PC-3 (cell line): ENCODE results near the gene NOD1. TPM values are rescaled to one million over a fixed set of nuclear protein-coding genes. Genes with fewer than 3 reads are reported as not detected.
A peak's percentile ranks its signal among the peaks of the same experiment; 100 is the strongest.

Source experiments
- ATAC-seq: fragments of 200-7000 bp; cut with Tn5 transposase; 2 replicates; pipeline ENCODE4 v1.9.1; 2020; ENCODE audit warnings: mild to moderate bottlenecking, moderate library complexity
- BruUV-seq: library from RNA; stranded (reverse); fragments of 400-500 nt; replicated peaks from 2 replicates; lab custom pipeline; 2021; lab: Mats Ljungman, UMichigan
- CTCF ChIA-PET: fragments of 300-600 bp; sonication (Branson Sonifier 250); formaldehyde crosslinking; loops from one replicate; lab custom pipeline; 2022; ENCODE audit warnings: antibody characterized with exemption; lab: Charles Lee
- POLR2A ChIA-PET: fragments of 300-600 bp; sonication (Branson Sonifier 250); formaldehyde crosslinking; loops from one replicate; lab custom pipeline; 2022; ENCODE audit warnings: antibody characterized with exemption; ENCODE audit not compliant: unreplicated experiment; lab: Charles Lee
- DNase-seq: peaks from one replicate; pipeline ENCODE4 v3.0.0-alpha.2; 2015
- H2AFZ ChIP-seq: fragments of 300-600 bp; sonication (generic); 2 replicates; pipeline ENCODE4 v1.6.0; 2016; ENCODE audit warnings: antibody characterized with exemption, low read length
- H3F3A ChIP-seq: fragments of 300-600 bp; sonication (generic); one replicate; pipeline ENCODE4 v1.6.0; 2017; ENCODE audit warnings: antibody characterized with exemption, low read length, control low read depth, mild to moderate bottlenecking; ENCODE audit not compliant: unreplicated experiment
- H3K27ac ChIP-seq: fragments of 300-600 bp; sonication (generic); 2 replicates; pipeline ENCODE4 v1.5.1; 2016; ENCODE audit warnings: mild to moderate bottlenecking, low read length
- H3K27me3 ChIP-seq: fragments of 300-600 bp; sonication (generic); 2 replicates; pipeline ENCODE4 v1.6.1; 2016; ENCODE audit warnings: low read length, mixed read lengths
- H3K36me3 ChIP-seq: fragments of 300-600 bp; sonication (generic); 2 replicates; pipeline ENCODE4 v1.6.1; 2016; ENCODE audit warnings: low read depth, mixed run types, low read length, mixed read lengths
- H3K4me1 ChIP-seq: fragments of 300-600 bp; sonication (generic); 2 replicates; pipeline ENCODE4 v1.5.1; 2016; ENCODE audit warnings: low read length; ENCODE audit not compliant: insufficient read depth
- H3K4me2 ChIP-seq: fragments of 300-600 bp; sonication (generic); 2 replicates; pipeline ENCODE4 v1.6.0; 2016; ENCODE audit warnings: low read length
- H3K4me3 ChIP-seq: fragments of 300-600 bp; sonication (generic); 2 replicates; pipeline ENCODE4 v1.5.1; 2016; ENCODE audit warnings: mild to moderate bottlenecking, low read length, mixed read lengths
- H3K79me2 ChIP-seq: fragments of 300-600 bp; sonication (generic); 2 replicates; pipeline ENCODE4 v1.6.1; 2017; ENCODE audit warnings: low read length, mixed read lengths
- H3K9ac ChIP-seq: fragments of 300-600 bp; sonication (generic); 2 replicates; pipeline ENCODE4 v1.6.0; 2016; ENCODE audit warnings: mild to moderate bottlenecking, low read length
- H3K9me2 ChIP-seq: fragments of 300-600 bp; sonication (generic); replicated peaks from 2 replicates; pipeline ENCODE4 v1.6.1; 2016; ENCODE audit warnings: mixed run types, low read length, mixed read lengths
- H3K9me3 ChIP-seq: fragments of 300-600 bp; sonication (generic); 2 replicates; pipeline ENCODE4 v1.6.1; 2016; ENCODE audit warnings: low read length, mixed read lengths
- H4K20me1 ChIP-seq: fragments of 300-600 bp; sonication (generic); 2 replicates; pipeline ENCODE4 v1.6.1; 2016; ENCODE audit warnings: low read length, mixed read lengths
- CTCF ChIP-seq: fragments of 300-600 bp; sonication (generic); conservative IDR thresholded peaks from 2 replicates; pipeline ENCODE4 v1.5.1; 2017; ENCODE audit warnings: antibody characterized with exemption, low read depth, mild to moderate bottlenecking, low read length
- EZH2 ChIP-seq: fragments of 300-600 bp; sonication (generic); IDR thresholded peaks from one replicate; pipeline ENCODE4 v1.6.1; 2017; ENCODE audit warnings: antibody characterized with exemption, mild to moderate bottlenecking, low read length; ENCODE audit not compliant: unreplicated experiment
- EZH2phosphoT487 ChIP-seq: fragments of 300-600 bp; sonication (generic); IDR thresholded peaks from 2 replicates; pipeline ENCODE4 v1.6.1; 2018; ENCODE audit warnings: mild to moderate bottlenecking, antibody characterized with exemption, low read length, borderline replicate concordance
- intact Hi-C: fragments of 100-400 bp; cut with micrococcal nuclease; formaldehyde crosslinking; loops from 2 replicates; pipeline ENCODE4 v1.9.0; 2023
- total RNA-seq: library from RNA; depleted of rRNA; stranded (reverse); fragments of >200 nt; gene quantifications from 2 replicates; pipeline ENCODE4 v1.2.3, GENCODE V29; 2014

NOD1 gene
- total RNA-seq, 1 experiment from 2014 or later, result 5.9 TPM

- ChIA-PET CTCF (no interaction called here), POLR2A (no interaction called here)
- no peak for DNase-seq
- no peaks in the 10 kb centered on the region for H3F3A ChIP-seq
- no peak for ATAC-seq
- H4K20me1 ChIP-seq, result no peaks in the 10 kb centered on the region
- no peak overlapping the region for H2AFZ ChIP-seq
- H3K79me2 ChIP-seq, result no peaks in the 10 kb centered on the region
- no peak overlapping the region for H3K9ac ChIP-seq
- H3K4me2 ChIP-seq, result no peak overlapping the region
- BruUV-seq, result no TSS peak
- H3K9me3 ChIP-seq, result no peaks in the 10 kb centered on the region
- H3K36me3 ChIP-seq, result no peaks in the 10 kb centered on the region
- intact Hi-C loops, result loop anchor here (1.0 to 5.0 kb wide), 6 partner anchors 62 to 777 kb away; partner anchors contain the start of gene ZNRF2
- H3K27ac ChIP-seq, result no peak overlapping the region
- no peaks in the 10 kb centered on the region for H3K27me3 ChIP-seq
- TF ChIP-seq CTCF (no peak), EZH2phosphoT487 (no peak), EZH2 (no peak)
- H3K4me1 ChIP-seq, result no peaks in the 10 kb centered on the region
- no peak overlapping the region for H3K4me3 ChIP-seq
- H3K9me2 ChIP-seq, result no peaks in the 10 kb centered on the region
Observed at GRCh38 chr7:30413864-30414263, 64.7 kb downstream of the NOD1 start.

DNA sequence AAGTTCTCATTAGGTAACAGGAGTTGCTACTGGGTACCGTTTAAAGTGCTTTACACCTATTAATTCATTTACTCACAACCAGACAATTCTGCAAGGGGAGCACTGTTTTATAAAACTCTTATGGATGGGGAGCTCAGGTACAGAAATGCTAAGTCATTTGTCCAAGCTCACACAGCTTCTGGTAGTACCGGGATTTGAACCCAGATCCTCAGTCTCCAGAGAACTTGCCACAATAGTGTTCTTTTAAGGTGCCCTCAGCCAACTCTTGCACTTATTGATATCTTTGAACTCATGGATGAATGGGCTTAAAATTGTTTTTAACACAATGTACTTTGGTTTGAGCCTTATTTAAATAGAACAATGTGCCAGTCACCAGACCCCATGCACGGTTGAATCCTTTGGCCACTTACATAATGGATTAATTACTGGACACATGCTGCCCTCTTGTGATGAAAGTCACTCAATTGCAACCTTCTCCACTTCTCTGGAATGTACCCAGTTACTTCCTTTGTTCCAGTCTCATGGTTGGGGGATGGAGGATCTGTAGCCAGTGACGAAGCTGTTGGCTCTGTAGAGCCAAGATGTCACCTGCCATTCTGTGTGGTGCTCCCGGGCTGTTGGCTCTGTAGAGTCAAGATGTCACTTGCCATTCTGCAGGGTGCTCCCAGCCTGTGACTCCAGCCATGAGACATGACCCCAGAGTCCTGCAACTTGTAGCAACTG is 65.6 kb downstream of the NOD1 start:
- no TSS peak for BruUV-seq
- no peaks in the 10 kb centered on the region for H3K27me3 ChIP-seq
- peak; percentile 83 for TF ChIP-seq CTCF
- no peak for TF ChIP-seq EZH2
- TF ChIP-seq EZH2phosphoT487, result no peak
- no peak overlapping the region for H3K4me3 ChIP-seq
- H3F3A ChIP-seq, result no peaks in the 10 kb centered on the region
- no peak overlapping the region for H3K27ac ChIP-seq
- no peaks in the 10 kb centered on the region for H3K9me3 ChIP-seq
- peak; percentile 95 for ATAC-seq
- no peak overlapping the region for H3K9ac ChIP-seq
- no peaks in the 10 kb centered on the region for H3K9me2 ChIP-seq
- no peaks in the 10 kb centered on the region for H3K4me1 ChIP-seq
- H3K36me3 ChIP-seq, result no peaks in the 10 kb centered on the region
- H4K20me1 ChIP-seq, result no peaks in the 10 kb centered on the region
- no peaks in the 10 kb centered on the region for H3K79me2 ChIP-seq
- CTCF ChIA-PET, result interaction anchor here (0.6 kb wide), 1 partner anchor 137 kb away, joined by 4 read pairs; no protein-coding TSS in a partner anchor
- POLR2A ChIA-PET, result no interaction called here
- H3K4me2 ChIP-seq, result no peak overlapping the region
- intact Hi-C loops, result loop anchor here (1.0 to 5.0 kb wide), 6 partner anchors 61 to 776 kb away; partner anchors contain the start of gene ZNRF2
- peak overlapping the region; percentile 60; the same call in 1 of the 2 replicates for H2AFZ ChIP-seq
- DNase-seq, result peak; percentile 85

DNA sequence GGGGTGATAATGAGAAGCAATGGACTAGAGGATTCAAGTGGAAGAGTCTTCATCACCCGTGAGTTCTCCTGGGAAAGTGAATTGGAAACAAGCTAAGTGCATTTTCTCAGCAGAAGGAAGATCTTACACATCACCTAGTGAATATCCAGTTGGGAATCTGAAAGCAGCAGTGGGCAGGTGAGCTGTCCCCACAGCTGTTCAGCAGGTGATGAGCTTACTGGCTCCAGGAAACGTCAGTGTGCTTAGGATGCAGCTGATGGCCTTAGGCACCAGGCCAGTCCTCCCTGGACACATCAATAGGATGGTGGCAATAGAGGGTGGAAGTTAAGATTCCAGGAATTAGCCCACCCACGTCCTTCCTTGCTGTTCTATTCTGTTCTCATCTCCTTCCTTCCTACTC is 66.7 kb downstream of the NOD1 start:
- ATAC-seq (no peak), DNase-seq (no peak)
- H2AFZ ChIP-seq, result no peak overlapping the region
- no peaks in the 10 kb centered on the region for H3K79me2 ChIP-seq
- no TSS peak for BruUV-seq
- no peaks in the 10 kb centered on the region for H3K9me3 ChIP-seq
- no peak overlapping the region for H3K4me2 ChIP-seq
- intact Hi-C loops, result loop anchor here (2.0 to 5.0 kb wide), 3 partner anchors 127 to 775 kb away; partner anchors contain the start of gene ZNRF2
- H3K9me2 ChIP-seq, result no peaks in the 10 kb centered on the region
- TF ChIP-seq EZH2 (no peak), EZH2phosphoT487 (no peak), CTCF (no peak)
- no peaks in the 10 kb centered on the region for H3K4me1 ChIP-seq
- no peaks in the 10 kb centered on the region for H3K36me3 ChIP-seq
- CTCF ChIA-PET, result interaction anchor here (0.9 kb wide), 1 partner anchor 247 kb away, joined by 3 read pairs; no protein-coding TSS in a partner anchor
- POLR2A ChIA-PET, result no interaction called here
- H3K4me3 ChIP-seq, result no peak overlapping the region
- no peaks in the 10 kb centered on the region for H3F3A ChIP-seq
- H3K27me3 ChIP-seq, result no peaks in the 10 kb centered on the region
- no peak overlapping the region for H3K9ac ChIP-seq
- H3K27ac ChIP-seq, result no peak overlapping the region
- no peaks in the 10 kb centered on the region for H4K20me1 ChIP-seq
